ENCODE results near the gene BLVRB.

DNA sequence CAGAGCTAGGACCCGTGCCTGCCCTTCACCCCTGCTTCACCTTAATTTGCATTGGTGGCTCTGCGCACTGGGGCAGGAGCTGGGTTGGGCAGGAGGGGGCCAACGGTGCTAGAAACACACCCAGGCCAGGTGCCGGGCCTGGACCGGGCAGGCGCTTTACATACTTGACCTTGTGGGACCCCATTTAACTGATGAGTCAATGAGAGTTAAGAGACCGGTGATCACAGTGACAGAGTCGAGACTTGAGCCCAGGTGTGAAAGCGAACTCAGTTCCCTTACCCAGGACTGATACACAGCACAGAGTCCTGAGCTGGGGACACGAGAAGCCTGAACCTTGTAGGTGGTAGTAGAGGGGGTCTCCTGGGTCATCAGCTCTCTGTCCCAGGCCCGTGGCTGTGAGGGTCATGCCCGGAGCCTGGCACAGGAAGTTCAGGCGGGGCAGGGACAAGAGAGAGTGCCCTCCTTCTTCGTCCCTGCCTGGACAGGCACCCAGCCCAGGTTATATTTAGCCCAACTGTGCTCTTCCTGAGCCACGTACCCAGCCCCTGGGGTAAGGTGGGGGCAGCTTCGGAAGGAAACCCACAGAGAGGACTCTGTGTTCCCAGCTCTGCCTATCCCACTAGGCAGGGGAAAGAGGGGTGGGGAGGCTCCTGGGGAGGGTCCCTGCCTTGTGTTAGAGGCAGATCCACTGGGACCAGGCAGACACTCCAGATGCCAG lies 54.3 kb downstream of the BLVRB start:
- TF ChIP-seq POLR2A (IDR thresholded peaks at IDR 0.05) (no peak), POLR2AphosphoS5 (IDR thresholded peaks at IDR 0.05) (peak in 1 of 4 donors; percentile 26), EP300 (IDR thresholded peaks at IDR 0.05) (no peak)
- TF ChIP-seq, protein P1, sequence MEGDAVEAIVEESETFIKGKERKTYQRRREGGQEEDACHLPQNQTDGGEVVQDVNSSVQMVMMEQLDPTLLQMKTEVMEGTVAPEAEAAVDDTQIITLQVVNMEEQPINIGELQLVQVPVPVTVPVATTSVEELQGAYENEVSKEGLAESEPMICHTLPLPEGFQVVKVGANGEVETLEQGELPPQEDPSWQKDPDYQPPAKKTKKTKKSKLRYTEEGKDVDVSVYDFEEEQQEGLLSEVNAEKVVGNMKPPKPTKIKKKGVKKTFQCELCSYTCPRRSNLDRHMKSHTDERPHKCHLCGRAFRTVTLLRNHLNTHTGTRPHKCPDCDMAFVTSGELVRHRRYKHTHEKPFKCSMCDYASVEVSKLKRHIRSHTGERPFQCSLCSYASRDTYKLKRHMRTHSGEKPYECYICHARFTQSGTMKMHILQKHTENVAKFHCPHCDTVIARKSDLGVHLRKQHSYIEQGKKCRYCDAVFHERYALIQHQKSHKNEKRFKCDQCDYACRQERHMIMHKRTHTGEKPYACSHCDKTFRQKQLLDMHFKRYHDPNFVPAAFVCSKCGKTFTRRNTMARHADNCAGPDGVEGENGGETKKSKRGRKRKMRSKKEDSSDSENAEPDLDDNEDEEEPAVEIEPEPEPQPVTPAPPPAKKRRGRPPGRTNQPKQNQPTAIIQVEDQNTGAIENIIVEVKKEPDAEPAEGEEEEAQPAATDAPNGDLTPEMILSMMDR (IDR thresholded peaks at IDR 0.05), result no peak
